GF-D8 (cell line): ENCODE results near the gene TARM1.

Experiments
- DNase-seq: peaks from one replicate; lab custom pipeline; 2025; lab: John Stamatoyannopoulos, UW

TARM1 gene

DNA sequence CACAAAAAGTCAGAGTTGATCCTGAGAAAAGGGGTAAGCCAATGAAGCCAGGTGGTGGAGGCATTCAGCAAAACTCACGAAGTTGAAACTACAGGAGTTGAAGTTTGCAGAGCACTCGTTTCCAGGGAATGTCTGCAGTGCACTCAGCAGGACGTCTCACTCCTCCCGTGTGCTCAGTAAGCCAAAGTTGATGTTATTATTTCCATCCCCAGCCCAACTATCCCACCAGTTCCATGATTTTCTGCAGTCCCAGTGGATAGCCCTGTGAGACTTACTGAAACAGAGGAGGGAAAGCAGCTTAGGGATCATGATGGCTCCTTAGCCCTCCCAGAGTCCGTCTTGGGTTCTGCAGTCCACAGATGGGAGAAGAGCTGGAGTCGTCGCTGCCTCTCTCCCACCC is at the start of gene TARM1:
Gene TARM1, minus strand, starts transcription at position 334 of the 400 bp plus-strand sequence. Its CDS starts 25 bp downstream, at position 309.
- DNase-seq = no peak

DNA sequence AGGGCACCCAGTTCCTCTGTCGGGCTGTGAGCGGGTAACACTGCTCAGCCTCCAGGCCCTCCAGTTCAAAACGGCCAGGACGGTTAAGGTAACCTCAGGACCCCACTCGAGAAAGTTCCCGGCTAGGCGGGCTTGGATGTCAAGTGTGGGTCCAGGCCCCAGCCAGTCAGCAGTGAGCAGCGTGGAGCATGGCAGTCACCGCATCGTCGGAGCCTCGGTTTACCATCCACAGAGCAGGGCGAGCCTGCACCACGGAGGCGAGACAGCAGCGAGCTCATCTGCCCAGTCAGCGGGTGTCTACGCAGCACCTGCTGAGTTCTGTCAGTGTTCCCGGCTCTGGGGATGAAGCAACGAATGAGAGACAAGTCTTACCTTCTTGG is 48.4 kb upstream of the TARM1 start:
- DNase-seq = no peak

DNA sequence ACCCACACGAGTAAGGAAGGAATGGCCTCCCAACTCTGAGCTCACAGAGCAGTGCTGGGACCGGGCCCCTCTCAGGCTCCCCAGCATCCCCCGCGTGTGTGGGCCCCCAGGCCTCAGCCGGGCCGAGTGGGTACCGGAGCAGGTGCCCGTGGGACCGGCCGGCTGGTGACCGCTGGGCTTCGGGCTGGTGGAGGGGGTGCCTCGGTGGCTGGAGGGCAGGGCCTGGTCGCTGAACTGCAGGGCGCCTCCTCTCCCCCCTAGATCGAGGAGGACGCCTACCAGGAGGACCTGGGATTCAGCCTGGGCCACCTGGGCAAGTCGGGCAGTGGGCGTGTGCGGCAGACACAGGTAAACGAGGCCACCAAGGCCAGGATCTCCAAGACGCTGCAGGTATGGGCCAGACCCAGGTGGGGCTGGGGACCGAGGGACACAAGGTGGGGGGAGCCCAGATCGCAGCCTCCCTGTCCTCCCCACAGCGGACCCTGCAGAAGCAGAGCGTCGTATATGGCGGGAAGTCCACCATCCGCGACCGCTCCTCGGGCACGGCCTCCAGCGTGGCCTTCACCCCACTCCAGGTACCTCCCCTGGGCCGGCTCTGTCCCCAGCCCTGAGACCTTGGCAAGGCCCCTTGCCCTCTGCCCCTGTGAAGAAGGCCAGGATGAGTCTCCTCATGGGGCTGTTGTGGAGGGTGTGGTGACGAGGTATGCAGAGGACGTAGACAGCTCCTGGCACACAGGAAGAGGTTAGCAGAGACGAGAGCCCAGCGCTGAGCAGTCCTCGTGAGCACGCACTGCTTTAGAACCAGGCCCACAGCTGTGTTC is 47.8 kb upstream of the TARM1 start:
- DNase-seq = no peak

DNA sequence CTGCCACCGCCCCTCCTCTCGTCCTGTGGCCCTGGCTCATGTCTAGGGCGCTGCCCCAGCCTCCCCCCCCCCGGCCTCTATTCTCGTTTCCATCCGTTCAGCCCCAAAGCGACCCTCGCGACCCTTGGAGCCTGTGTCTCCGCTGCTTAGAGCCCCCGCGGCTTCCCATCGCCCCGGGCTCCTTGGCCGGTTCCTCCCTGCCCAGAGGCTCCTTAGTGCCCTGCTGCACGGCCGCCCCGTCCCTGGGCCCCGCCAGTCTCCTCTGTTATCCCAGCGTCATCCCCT is 47.2 kb upstream of the TARM1 start:
- no peak for DNase-seq

DNA sequence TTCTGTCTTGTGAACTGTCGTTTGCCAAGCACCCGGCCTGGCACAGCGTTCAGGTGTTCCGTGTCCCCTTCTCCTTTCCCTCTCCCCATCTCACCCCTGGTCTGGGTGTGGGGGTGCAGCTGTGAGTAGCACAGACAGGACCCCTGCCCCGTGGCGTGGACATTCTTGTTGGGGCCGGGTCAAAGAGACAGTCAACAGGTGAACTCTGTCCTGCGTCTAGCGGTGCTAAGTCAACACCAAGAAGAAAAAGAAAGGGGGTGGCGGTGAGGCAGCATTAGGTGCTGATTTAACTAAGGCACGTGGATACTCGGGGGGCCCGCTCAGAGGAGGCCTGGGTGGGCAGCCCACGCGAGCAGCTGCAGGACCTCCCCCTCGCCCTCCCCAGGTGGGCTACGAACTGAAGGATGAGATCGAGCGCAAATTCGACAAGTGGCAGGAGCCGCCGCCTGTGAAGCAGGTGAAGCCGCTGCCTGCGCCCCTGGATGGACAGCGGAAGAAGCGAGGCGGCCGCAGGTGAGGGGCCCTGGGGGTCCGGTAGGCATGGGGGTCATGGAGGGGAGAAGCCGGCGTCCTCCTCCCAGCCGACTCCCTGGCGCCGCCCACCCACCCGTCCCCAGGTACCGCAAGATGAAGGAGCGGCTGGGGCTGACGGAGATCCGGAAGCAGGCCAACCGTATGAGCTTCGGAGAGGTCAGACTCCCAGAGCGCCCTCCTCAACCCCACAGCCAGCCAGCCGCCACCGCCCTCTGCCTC is 46.7 kb upstream of the TARM1 start:
- no peak for DNase-seq

DNA sequence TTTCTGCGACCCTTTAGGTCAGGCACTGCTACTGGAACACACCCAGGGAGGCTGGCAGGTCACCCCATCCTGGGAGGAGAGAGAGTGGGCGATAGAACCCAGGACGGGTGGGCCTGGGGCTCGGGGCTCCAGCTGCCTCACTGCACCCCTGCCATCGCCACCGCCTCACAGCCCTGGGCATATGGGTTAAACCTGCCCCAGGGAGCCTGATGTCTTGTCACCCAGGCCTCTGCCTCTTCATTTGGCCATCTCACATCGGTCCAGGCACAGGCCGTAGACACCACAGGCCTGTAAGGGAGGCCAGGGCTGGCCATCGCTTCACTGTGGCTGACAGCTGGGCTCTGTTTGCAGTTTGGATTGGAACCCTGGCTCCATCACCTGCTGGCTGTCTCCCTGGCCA is 44.5 kb upstream of the TARM1 start:
- no peak for DNase-seq

DNA sequence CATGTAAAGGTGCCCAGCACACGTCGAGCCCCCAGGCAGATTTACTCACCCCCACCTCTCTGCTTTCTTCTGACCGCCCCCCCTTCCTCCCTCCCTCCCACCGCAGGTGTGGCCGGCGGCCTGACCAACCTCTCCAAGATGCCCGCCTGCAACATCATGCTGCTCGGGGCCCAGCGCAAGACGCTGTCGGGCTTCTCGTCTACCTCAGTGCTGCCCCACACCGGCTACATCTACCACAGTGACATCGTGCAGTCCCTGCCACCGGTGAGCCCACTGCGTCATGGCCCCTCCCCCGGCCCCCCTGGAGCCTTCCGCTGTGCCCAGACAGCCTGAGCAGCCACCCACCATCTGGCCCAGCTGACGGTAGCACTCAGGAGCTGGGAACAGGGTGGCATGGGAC is 43.2 kb upstream of the TARM1 start:
- DNase-seq = no peak

DNA sequence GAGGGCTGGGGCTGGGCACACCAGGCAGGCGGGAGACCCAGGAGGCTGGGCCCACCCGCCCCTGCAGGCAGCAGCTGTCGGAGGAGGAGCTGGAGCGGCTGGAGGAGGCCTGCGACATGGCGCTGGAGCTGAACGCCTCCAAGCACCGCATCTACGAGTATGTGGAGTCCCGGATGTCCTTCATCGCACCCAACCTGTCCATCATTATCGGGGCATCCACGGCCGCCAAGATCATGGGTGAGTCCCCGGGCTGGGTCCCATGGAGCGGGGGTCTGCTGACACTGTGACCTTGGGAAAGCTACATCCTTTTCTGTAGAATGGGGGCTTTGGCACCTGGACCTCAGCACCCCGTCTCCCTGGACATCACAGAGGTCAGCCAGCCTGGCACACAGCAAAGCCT is 42.5 kb upstream of the TARM1 start:
- DNase-seq = no peak

DNA sequence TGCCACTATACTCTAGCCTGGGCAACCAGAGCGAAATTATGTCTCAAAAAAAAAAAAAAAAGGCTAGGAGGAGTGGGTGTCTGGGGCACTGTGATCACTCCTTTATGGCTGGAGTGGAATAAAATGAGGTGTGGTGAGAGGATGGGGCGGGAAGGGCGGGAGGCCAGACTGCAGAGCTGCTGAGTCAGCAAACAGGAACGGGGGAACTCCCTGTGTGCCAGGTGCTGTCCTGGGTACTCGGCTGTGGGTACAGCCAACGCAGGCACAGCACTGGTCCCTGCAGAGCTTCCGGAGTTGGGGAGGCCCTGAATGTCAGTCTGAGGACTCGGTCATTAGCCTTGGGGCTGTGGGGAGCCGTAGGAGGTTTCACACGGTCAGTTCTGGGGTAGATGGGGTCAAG is 40.1 kb upstream of the TARM1 start:
- no peak for DNase-seq

DNA sequence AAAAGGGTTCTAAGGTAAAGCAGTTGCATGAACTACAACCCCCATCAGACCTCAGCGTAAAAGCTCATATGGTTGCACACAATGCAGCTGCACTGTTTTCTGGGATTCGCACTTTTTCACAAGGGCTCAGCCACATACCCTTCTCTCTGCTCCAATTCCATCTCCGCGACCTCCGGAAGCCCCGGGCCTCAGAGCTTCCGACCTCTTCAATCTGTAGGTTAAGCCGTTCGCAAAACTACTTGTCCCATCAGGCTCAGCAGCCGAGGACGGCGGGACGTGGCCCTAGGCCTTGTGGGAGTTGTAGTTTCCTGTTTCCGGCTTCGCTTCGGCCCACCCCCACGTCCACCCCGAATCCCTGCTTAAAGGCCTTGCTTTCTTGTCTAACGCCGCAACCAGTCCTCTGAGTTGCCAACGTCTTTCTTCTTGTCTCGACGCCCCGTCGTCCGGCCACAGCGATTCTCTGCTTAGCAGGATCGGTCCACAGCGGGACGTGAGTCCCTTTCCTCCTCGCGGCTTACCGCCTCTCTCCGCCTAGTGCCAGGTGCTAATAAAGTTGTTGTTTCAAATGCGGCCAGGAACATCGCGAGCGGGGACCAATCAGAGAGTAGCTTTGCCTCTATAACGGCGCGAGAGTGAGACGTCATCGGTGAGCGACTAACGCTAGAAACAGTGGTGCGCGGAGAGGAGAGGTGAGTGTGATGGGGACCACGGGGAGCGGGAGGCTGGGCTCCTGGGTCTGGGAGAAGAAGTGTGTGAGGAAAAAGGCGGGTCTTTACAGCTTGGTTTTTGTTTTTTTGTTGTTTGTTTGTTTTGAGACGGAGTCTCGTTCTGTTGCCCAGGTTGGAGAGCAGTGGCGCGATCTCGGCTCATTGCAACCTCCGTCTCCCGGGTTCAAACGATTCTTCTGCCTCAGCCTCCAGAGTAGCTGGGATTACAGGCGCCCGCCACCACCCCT is 34.2 kb upstream of the TARM1 start, which contains the start of the genes PRPF31 and TFPT:
Gene PRPF31, plus strand, starts transcription at position 646 of the 955 bp plus-strand sequence. CDS start 2,525 bp downstream, outside the sequence.
Gene TFPT, minus strand, starts transcription at position 549 of the 955 bp plus-strand sequence. Its CDS starts 388 bp downstream, at position 161.
- peak; percentile 90 for DNase-seq

DNA sequence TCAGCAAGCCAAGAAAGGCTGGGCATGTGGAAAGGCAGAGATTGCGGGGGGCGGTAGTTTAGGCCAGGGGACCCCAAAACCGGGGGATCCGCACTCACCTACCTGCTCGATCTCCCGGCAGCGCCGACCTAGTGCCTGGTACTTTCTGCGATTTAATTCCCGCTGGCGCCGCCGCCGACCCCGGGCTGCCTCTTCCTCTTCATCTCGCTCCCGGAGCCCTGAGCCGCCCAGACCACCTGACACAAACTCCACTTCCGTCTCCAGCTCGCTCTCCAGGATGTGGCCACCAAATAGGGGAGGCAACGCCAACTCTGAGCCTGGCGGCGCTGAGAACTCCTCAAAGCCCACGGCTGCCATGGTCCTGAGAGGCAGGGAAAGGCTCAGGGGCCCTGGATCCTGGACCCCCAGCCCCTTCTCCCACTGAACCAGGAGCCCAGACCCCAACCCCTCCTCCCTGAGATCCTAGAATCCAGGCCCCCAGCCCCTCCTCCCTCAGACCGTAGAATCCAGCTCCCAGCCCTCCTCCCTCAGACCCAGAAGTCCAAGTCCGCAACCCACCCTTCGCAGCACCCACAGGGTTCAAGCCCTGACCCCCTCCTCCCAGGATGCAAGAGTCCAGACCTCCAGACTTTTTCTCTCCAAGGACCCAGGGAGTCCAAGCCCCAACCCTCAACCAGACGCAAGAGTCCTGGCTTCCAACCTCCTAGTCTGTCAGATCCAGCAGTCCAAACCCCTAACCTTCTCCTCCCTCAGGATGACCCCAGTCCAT is 33.4 kb upstream of the TARM1 start:
- DNase-seq = peak; percentile 42

DNA sequence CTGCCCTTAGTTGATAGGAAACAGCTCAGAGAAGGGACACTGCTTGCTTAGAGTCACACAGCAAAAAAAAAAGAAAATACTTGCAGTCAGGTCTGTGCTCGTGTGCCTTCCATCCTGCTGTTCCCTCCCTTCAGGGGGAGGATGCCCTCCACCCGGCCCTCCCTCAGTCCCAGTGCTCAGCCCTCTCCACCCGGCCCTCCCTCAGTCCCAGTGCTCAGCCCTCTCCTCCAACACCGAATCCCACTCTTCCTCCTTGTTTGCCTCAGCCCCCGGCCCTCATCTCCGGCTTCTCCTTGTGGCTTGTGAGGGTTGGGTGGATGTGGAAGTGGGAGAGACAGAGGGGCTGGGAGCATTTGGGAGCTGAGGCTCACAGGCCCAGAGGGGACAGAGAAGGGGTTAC is 28.5 kb upstream of the TARM1 start:
- DNase-seq = no peak

DNA sequence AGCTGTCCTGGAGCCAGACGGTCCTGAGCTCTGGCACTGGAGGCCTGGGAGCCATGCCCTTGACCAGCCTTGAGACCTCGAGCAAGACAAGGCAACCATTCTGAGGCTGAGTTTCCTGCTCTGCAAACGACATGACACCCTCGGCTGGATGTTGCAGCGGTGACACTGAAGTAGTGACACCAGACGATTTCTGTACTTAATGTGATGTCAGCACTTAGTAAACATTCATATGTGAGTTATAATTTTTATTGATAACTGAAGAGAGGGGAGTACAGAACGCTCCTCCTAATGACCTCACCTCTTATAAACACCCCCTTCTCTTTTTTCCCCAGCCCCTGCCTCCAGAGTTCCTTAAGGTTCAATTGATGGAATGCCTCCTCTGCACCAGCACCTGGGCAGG is 27.3 kb upstream of the TARM1 start:
- no peak for DNase-seq

DNA sequence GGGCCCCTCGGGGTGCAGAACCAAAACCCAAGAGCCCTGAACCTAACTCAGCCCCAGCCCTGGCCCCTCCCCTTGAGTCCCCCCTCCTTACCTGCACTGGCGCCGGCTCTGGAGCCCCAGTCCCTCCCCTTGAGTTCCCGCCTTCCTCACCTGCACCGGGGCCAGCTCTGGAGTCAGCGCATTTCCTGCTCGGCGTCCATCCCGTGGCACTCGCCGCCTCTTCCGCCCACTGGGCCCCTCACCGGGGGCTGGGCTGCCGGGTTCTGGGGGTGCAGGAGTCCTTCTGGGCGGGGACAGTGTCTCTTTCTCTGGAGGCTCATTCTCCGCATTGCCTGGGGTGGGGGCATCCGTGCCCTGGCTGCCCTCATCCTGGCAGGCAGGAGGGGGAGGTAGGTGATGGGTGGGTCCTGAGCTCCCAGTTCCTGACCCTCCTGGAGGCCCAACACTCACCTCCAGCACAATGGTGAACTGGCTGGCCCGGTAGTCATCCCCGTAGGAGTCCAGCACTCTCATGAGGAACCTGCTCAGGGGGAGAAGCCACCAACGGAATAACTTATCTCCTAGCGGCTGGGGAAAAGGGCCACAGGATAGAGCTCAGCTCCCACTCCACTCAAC is 26.8 kb upstream of the TARM1 start:
- DNase-seq = no peak

DNA sequence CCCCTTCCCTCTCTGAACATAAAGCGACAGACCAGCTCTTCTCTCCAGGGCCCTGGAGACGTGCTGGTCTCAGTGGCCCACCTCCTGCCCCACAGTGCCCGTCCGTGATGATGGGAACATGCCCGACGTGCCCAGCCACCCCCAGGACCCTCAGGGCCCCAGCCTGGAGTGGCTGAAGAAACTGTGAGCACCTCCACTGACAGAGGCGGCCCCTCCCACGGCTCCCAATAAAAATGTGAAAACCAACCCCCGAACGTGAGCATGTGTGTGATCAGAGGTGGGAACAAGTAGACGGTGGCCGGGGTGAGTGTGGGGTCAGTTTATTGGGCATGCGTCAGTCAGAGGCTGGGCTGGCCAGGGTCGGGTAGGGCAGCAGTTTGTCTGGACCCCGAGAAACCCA is 25.6 kb upstream of the TARM1 start:
- DNase-seq = no peak

DNA sequence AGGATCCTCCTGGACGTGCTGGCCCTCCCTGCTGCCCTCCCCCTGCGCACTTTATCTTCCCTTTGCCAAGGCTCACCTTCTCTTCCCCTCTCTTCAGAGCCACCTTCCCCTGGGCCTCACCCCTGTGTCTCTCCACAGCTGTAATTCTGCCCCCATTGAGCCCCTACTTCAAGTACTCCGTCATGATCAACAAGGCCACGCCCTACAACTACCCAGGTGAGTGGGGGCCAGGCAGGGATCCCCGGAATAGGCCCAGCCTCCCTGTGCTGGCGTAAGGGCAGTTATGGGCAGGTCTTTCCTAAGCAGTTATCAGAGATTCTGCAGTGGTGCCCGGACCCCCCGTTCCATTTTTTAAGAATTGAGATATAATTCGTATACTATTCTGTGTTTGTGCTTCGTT is 24.6 kb upstream of the TARM1 start:
- no peak for DNase-seq

DNA sequence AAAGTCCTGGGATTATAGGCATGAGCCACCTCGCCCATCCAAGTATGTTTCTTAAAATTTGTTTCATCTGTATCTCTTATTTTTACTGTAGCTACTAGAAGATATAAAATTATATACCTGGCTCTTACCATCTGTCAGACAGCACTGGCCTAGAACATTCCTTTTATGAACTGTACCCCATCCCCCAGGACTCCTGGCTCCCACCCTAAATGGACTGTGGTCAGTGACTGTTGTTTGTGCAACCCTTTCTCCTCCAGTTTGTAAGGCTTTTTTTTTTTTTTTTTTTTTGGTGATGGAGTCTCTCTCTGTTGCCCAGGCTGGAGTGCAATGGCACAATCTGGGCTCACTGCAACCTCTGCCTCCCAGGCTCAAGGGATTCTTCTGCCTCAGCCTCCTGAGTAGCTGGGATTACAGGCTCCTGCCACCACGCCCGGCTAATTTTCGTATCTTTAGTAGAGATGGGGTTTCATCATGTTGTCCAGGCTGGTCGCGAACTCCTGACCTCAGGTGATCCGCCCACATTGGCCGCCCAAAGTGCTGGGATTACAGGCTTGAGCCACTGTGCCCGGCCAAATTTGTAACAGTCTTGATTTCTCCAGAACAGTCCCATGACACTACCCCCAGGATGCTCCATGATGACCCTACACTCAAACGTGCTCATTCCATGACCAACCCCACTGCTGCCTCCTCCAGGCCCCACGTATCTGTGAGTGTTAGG is 24.0 kb upstream of the TARM1 start:
- no peak for DNase-seq

DNA sequence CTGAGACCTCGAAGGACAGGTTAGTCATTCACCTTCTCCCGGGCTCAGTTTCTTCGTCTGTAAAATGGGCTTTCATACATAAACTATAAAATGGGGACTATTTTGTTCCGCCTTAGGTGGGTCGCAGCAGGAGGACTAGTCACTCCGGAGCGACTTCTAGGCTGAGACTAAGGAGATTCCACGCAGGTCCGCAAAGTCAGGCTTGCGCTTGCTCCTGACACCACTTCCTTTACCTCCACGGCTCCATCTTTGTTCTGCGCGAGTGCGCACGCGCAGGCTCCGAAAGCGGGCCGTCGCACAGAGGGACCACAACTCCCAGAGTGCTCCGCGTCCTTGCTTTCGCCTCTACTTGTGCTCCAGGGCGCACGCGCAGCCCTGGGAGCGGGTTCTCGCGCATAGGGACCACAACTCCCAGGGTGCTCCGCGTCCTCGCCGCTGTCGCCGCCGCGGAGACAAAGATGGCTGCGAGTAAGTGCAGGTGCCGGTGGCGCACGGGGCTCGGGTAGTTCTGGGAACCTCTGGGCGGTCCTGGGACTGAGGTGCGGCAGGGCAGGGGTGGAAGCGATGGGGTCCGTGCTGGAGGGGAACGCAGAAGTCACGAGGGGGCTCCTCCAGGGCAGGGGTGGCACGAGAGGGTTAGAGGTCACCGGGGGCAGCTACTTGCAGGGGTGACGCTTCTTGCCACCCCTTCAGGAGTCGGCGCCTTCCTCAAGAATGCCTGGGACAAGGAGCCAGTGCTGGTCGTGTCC is 21.4 kb upstream of the TARM1 start, which contains the start of gene NDUFA3:
Gene NDUFA3, plus strand, starts transcription at position 435 of the 749 bp plus-strand sequence. Its CDS starts 24 bp downstream, at position 459.
- peak; percentile 93 for DNase-seq

DNA sequence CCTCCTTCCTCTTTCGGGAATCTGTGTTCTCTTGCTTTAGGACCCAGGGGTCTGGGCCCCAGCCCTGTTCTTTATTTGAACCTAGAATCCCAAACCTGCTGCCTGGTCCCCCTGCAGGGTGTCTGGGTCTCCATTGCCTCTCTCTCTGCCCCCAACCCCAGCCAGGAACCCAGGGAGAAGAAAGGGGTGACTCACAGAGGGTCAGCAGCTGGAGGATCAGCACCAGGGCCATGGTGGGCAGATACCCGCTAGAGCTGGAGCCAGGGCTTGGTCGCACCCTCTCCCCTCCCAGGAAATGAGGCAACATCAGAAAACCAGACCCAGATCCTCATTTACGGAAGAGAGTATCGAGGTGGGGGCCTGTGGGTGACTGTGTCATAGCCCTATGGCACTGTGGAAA is 19.4 kb upstream of the TARM1 start, which contains the start of gene OSCAR:
Gene OSCAR, minus strand, starts transcription at position 243 of the 400 bp plus-strand sequence. Its CDS starts 11 bp downstream, at position 232.
- peak; percentile 80 for DNase-seq
